HepG2 (cell line): ENCODE measurements around the gene HP1BP3. TPM values are rescaled to one million over a fixed set of nuclear protein-coding genes. Genes with fewer than 3 reads are reported as not detected.
A peak's percentile ranks its signal among the peaks of the same experiment; 100 is the strongest.

Source experiments
- ATM ChIP-seq: fragments of 450-650 bp; IDR thresholded peaks from 2 replicates; pipeline ENCODE4 v1.7.1; 2017; ENCODE audit warnings: mild to moderate bottlenecking, borderline replicate concordance
- ETV5 ChIP-seq: IDR thresholded peaks from 2 replicates; pipeline ENCODE4 v1.6.1; 2018; ENCODE audit warnings: missing biosample characterization, missing genetic modification reagents, inconsistent platforms, borderline replicate concordance
- PCBP2 ChIP-seq: fragments of 200-400 bp; formaldehyde crosslinking; optimal IDR thresholded peaks from 2 replicates; pipeline ENCODE3; 2018; ENCODE audit warnings: low read length, low read depth; ENCODE audit not compliant: poor library complexity, severe bottlenecking
- PHF20 ChIP-seq: sonication (generic); formaldehyde crosslinking; IDR thresholded peaks from 2 replicates; pipeline ENCODE4 v1.5.0; 2020; ENCODE audit warnings: mild to moderate bottlenecking, missing genetic modification reagents
- POGZ ChIP-seq: sonication (generic); formaldehyde crosslinking; IDR thresholded peaks from 2 replicates; pipeline ENCODE4 v1.4.0; 2020; ENCODE audit warnings: mild to moderate bottlenecking, missing genetic modification reagents
- U2AF2 ChIP-seq: fragments of 200-400 bp; formaldehyde crosslinking; IDR thresholded peaks from 2 replicates; pipeline ENCODE4 v1.6.1; 2017; ENCODE audit warnings: low read depth, mild to moderate bottlenecking, low read length
- ZNF431 ChIP-seq: sonication (generic); formaldehyde crosslinking; IDR thresholded peaks from 2 replicates; pipeline ENCODE4 v1.9.0; 2022; ENCODE audit warnings: missing genetic modification reagents, low read depth, mild to moderate bottlenecking, borderline replicate concordance
- ZNF468 ChIP-seq: sonication (generic); formaldehyde crosslinking; IDR thresholded peaks from 2 replicates; pipeline ENCODE4 v1.8.0; 2022; ENCODE audit warnings: mild to moderate bottlenecking, moderate library complexity, missing genetic modification reagents
- ZNF510 ChIP-seq: sonication (generic); formaldehyde crosslinking; IDR thresholded peaks from 2 replicates; pipeline ENCODE4 v1.4.0; 2020; ENCODE audit warnings: low read depth, mild to moderate bottlenecking, missing genetic modification reagents
- polyA plus RNA-seq, 8 experiments: library from polyadenylated mRNA; depleted of rRNA in 3 of 8; stranded (reverse) in 7 of 8; unstranded in 1 of 8; fragments of >200 nt; fragmentation: Illumina TruSeq in 4 of 8; extraction: Trizol in 4 of 8; gene quantifications; 2 replicates each; pipeline versions ENCODE4 v1.2.1 to v1.2.3, GENCODE V29; 2011 to 2016; ENCODE audit warnings: low read depth in 4 of 8, missing spikeins in 1 of 8, mixed read lengths in 1 of 8; ENCODE audit not compliant: insufficient read depth in 1 of 8
- total RNA-seq, 5 experiments: library from RNA; depleted of rRNA; stranded (reverse); fragments of >200 nt; fragmentation: Illumina TruSeq; extraction: Trizol; gene quantifications; 2 replicates each; pipeline ENCODE4 v1.2.3, GENCODE V29; 2016; ENCODE audit warnings: low read depth in 1 of 5
- TF ChIP-seq, protein P1 (sequence below): sonication (generic); formaldehyde crosslinking; IDR thresholded peaks from 2 replicates; pipeline ENCODE4 v1.4.0; 2020; ENCODE audit warnings: missing genetic modification reagents, mild to moderate bottlenecking, borderline replicate concordance
- TF ChIP-seq, protein P2 (sequence below): sonication (generic); formaldehyde crosslinking; IDR thresholded peaks from 2 replicates; pipeline ENCODE4 v1.4.0; 2020; ENCODE audit warnings: mild to moderate bottlenecking, missing genetic modification reagents

The HP1BP3 gene
- total and polyA plus RNA-seq, 2 of the 13 experiments (the other 11 are each of a cell fraction or from before 2014, with no cell fraction given) = 98.5 to 137 TPM

- TF ChIP-seq, protein P1, sequence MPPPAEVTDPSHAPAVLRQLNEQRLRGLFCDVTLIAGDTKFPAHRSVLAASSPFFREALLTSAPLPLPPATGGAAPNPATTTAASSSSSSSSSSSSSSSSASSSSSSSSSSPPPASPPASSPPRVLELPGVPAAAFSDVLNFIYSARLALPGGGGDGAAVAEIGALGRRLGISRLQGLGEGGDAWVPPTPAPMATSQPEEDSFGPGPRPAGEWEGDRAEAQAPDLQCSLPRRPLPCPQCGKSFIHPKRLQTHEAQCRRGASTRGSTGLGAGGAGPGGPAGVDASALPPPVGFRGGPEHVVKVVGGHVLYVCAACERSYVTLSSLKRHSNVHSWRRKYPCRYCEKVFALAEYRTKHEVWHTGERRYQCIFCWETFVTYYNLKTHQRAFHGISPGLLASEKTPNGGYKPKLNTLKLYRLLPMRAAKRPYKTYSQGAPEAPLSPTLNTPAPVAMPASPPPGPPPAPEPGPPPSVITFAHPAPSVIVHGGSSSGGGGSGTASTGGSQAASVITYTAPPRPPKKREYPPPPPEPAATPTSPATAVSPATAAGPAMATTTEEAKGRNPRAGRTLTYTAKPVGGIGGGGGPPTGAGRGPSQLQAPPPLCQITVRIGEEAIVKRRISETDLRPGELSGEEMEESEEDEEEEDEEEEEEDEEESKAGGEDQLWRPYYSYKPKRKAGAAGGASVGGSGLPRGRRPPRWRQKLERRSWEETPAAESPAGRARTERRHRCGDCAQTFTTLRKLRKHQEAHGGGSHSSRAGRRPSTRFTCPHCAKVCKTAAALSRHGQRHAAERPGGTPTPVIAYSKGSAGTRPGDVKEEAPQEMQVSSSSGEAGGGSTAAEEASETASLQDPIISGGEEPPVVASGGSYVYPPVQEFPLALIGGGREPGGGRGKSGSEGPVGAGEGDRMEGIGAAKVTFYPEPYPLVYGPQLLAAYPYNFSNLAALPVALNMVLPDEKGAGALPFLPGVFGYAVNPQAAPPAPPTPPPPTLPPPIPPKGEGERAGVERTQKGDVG (CRISPR knock-in tag) = no peak
- TF ChIP-seq ZNF431 (CRISPR knock-in tag) (no peak), ATM (no peak), U2AF2 (no peak), ETV5 (CRISPR knock-in tag) (peak; percentile 88), ZNF510 (CRISPR knock-in tag) (no peak), PCBP2 (no peak), ZNF468 (CRISPR knock-in tag) (no peak), POGZ (CRISPR knock-in tag) (no peak), PHF20 (CRISPR knock-in tag) (peak; percentile 41; the same call in 1 of the 2 replicates)
- TF ChIP-seq, protein P2, sequence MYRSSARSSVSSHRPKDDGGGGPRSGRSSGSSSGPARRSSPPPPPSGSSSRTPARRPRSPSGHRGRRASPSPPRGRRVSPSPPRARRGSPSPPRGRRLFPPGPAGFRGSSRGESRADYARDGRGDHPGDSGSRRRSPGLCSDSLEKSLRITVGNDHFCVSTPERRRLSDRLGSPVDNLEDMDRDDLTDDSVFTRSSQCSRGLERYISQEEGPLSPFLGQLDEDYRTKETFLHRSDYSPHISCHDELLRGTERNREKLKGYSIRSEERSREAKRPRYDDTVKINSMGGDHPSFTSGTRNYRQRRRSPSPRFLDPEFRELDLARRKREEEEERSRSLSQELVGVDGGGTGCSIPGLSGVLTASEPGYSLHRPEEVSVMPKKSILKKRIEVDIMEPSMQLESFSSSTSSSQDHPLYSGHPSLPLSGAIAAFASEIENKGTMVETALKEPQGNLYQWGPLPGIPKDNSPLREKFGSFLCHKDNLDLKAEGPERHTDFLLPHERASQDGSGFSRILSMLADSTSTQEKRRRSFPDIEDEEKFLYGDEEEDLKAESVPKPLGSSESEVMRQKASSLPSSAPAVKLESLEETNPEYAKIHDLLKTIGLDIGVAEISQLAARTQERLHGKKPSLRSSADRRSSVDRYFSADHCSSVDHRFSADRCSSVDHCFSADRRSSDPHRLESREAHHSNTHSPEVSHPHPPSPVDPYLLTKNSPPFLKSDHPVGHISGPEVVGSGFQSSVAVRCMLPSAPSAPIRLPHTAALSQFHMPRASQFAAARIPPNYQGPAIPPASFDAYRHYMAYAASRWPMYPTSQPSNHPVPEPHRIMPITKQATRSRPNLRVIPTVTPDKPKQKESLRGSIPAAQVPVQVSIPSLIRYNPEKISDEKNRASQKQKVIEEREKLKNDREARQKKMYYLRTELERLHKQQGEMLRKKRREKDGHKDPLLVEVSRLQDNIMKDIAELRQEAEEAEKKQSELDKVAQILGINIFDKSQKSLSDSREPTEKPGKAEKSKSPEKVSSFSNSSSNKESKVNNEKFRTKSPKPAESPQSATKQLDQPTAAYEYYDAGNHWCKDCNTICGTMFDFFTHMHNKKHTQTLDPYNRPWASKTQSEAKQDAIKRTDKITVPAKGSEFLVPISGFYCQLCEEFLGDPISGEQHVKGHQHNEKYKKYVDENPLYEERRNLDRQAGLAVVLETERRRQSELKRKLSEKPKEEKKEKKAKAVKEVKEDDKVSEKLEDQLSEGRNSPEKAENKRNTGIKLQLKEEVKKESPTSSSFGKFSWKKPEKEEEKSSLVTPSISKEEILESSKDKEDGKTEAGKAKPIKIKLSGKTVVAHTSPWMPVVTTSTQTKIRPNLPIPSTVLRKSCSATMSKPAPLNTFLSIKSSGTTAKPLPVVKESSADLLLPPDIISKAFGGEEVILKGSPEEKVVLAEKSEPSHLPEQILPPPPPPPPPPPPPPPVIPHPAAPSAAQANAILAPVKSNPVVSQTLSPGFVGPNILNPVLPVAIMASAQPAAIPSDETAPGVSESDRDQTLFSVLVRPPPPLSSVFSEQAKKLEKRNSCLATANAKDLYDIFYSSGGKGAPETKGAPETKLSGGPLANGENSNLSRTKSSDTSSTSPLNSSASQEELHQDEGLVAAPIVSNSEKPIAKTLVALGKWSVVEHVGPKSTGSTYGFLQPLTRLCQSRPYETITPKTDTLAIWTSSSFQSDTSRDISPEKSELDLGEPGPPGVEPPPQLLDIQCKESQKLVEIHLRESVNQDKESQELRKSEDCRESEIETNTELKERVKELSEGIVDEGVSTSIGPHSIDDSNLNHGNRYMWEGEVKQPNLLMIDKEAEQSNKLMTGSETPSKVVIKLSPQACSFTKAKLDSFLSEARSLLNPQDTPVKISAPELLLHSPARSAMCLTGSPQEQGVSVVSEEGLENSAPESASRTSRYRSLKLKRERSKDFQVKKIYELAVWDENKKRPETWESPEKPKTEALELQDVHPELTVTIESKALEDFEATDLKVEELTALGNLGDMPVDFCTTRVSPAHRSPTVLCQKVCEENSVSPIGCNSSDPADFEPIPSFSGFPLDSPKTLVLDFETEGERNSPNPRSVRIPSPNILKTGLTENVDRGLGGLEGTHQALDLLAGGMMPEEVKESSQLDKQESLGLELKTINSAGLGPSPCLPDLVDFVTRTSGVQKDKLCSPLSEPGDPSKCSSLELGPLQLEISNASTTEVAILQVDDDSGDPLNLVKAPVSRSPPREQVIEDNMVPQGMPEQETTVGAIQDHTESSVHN (CRISPR knock-in tag) = 0 out of 2 replicates have a peak, but pooled peaks have one; percentile 37
Measured at GRCh38 chr1:20732588-20733359, 54.3 kb downstream of the HP1BP3 start, which contains the start of gene SH2D5 (continued).
